Activated T-helper 17 cell treated with anti-CD3 and anti-CD28 coated beads, Interleukin-2, amount 50 U/mL, for 72 hours (primary cell): Measurements from ENCODE around the gene TOP3A. TPM values are rescaled to one million over a fixed set of nuclear protein-coding genes. Genes with fewer than 3 reads are reported as not detected.
A peak's percentile ranks its signal among the peaks of the same experiment; 100 is the strongest.

Experiments
- ATAC-seq: fragments of 150-1000 bp; cut with Tn5 transposase; replicated peaks from 2 replicates; pipeline ENCODE4 v1.10.0; 2021; ENCODE audit warnings: mild to moderate bottlenecking, moderate library complexity
- H3K27ac Mint-ChIP-seq: one replicate; pipeline ENCODE4 v1.8.0; 2022; ENCODE audit warnings: mixed read lengths
- H3K27me3 Mint-ChIP-seq: one replicate; pipeline ENCODE4 v1.8.0; 2022; ENCODE audit warnings: mixed read lengths
- H3K36me3 Mint-ChIP-seq: one replicate; pipeline ENCODE4 v1.8.0; 2022; ENCODE audit warnings: low read depth, mild to moderate bottlenecking, mixed read lengths
- H3K4me1 Mint-ChIP-seq: one replicate; pipeline ENCODE4 v1.8.0; 2022; ENCODE audit warnings: mixed read lengths
- H3K4me3 Mint-ChIP-seq: one replicate; pipeline ENCODE4 v1.8.0; 2022; ENCODE audit warnings: mild to moderate bottlenecking, mixed read lengths
- H3K9me3 Mint-ChIP-seq: one replicate; pipeline ENCODE4 v1.8.0; 2022; ENCODE audit warnings: mixed read lengths
- total RNA-seq, 2 donors: library from RNA; stranded (reverse); gene quantifications; one replicate each; pipeline ENCODE4 v1.2.3, GENCODE V29; 2022

Gene TOP3A
- total RNA-seq, 2 donors from 2014 or later: 69.7 to 81.6 TPM

- peak overlapping the region; percentile 25 for H3K27ac Mint-ChIP-seq
- H3K27me3 Mint-ChIP-seq: no peaks in the 10 kb centered on the region
- peaks cover 31% of the 10 kb centered on the region for H3K36me3 Mint-ChIP-seq
- no peaks in the 10 kb centered on the region for H3K9me3 Mint-ChIP-seq
- H3K4me1 Mint-ChIP-seq: no peaks in the 10 kb centered on the region
- no peak overlapping the region for H3K4me3 Mint-ChIP-seq
- no peak for ATAC-seq
Measured at GRCh38 chr17:18270046-18270931, 44.5 kb downstream of the TOP3A start.

GRCh38 chr17:18267927-18268711 lies 46.7 kb downstream of the TOP3A start:
- no peak overlapping the region for H3K4me3 Mint-ChIP-seq
- no peaks in the 10 kb centered on the region for H3K4me1 Mint-ChIP-seq
- no peaks in the 10 kb centered on the region for H3K9me3 Mint-ChIP-seq
- ATAC-seq: peak; percentile 21
- peaks cover 22% of the 10 kb centered on the region for H3K36me3 Mint-ChIP-seq
- no peaks in the 10 kb centered on the region for H3K27me3 Mint-ChIP-seq
- H3K27ac Mint-ChIP-seq: no peak overlapping the region

GRCh38 chr17:18267366-18267765 lies 47.4 kb downstream of the TOP3A start:
- Mint-ChIP-seq H3K9me3 (no peaks in the 10 kb centered on the region), H3K27me3 (no peaks in the 10 kb centered on the region), H3K4me3 (no peak overlapping the region), H3K36me3 (peaks cover 17% of the 10 kb centered on the region), H3K27ac (no peak overlapping the region), H3K4me1 (no peaks in the 10 kb centered on the region)
- peak; percentile 21 for ATAC-seq

- ATAC-seq: no peak
- peaks cover 6% of the 10 kb centered on the region for H3K36me3 Mint-ChIP-seq
- no peaks in the 10 kb centered on the region for H3K27me3 Mint-ChIP-seq
- no peaks in the 10 kb centered on the region for H3K4me1 Mint-ChIP-seq
- H3K27ac Mint-ChIP-seq: no peak overlapping the region
- no peaks in the 10 kb centered on the region for H3K9me3 Mint-ChIP-seq
- H3K4me3 Mint-ChIP-seq: no peak overlapping the region
Measured at GRCh38 chr17:18263885-18264682, 50.7 kb downstream of the TOP3A start.

- Mint-ChIP-seq H3K36me3 (peaks cover 10% of the 10 kb centered on the region), H3K27me3 (no peaks in the 10 kb centered on the region), H3K4me3 (no peak overlapping the region), H3K4me1 (no peaks in the 10 kb centered on the region), H3K9me3 (no peaks in the 10 kb centered on the region), H3K27ac (peak overlapping the region; percentile 75)
- no peak for ATAC-seq
Measured at GRCh38 chr17:18262641-18263040, 52.2 kb downstream of the TOP3A start.

GRCh38 chr17:18262111-18262510 lies 52.7 kb downstream of the TOP3A start:
- H3K4me1 Mint-ChIP-seq: peaks cover 2% of the 10 kb centered on the region
- no peaks in the 10 kb centered on the region for H3K9me3 Mint-ChIP-seq
- H3K27ac Mint-ChIP-seq: peak overlapping the region; percentile 75
- H3K36me3 Mint-ChIP-seq: peaks cover 13% of the 10 kb centered on the region
- H3K4me3 Mint-ChIP-seq: peak overlapping the region; percentile 84
- H3K27me3 Mint-ChIP-seq: no peaks in the 10 kb centered on the region
- ATAC-seq: no peak

- peaks cover 17% of the 10 kb centered on the region for H3K36me3 Mint-ChIP-seq
- peaks cover 6% of the 10 kb centered on the region for H3K4me1 Mint-ChIP-seq
- no peaks in the 10 kb centered on the region for H3K27me3 Mint-ChIP-seq
- H3K27ac Mint-ChIP-seq: peak overlapping the region; percentile 75
- no peak for ATAC-seq
- no peaks in the 10 kb centered on the region for H3K9me3 Mint-ChIP-seq
- H3K4me3 Mint-ChIP-seq: peak overlapping the region; percentile 84
Measured at GRCh38 chr17:18261659-18262058, 53.1 kb downstream of the TOP3A start.

- ATAC-seq: peak; percentile 33
- H3K4me1 Mint-ChIP-seq: peaks cover 8% of the 10 kb centered on the region
- H3K27me3 Mint-ChIP-seq: no peaks in the 10 kb centered on the region
- peak overlapping the region; percentile 75 for H3K27ac Mint-ChIP-seq
- H3K4me3 Mint-ChIP-seq: peak overlapping the region; percentile 84
- peaks cover 23% of the 10 kb centered on the region for H3K36me3 Mint-ChIP-seq
- no peaks in the 10 kb centered on the region for H3K9me3 Mint-ChIP-seq
Measured at GRCh38 chr17:18261146-18261515, 53.7 kb downstream of the TOP3A start.

GRCh38 chr17:18260332-18261145 lies 54.3 kb downstream of the TOP3A start, which contains the start of gene MIEF2:
MIEF2 (plus strand) TSS chr17:18260662; CDS start chr17:18262721, 2,059 bp downstream.
- Mint-ChIP-seq H3K9me3 (no peaks in the 10 kb centered on the region), H3K27ac (peak within 1 kb of the TSS; percentile 75), H3K4me1 (peaks cover 8% of the 10 kb centered on the region), H3K36me3 (peaks cover 29% of the 10 kb centered on the region), H3K27me3 (no peaks in the 10 kb centered on the region), H3K4me3 (peak within 1 kb of the TSS; percentile 84)
- peak; percentile 84 for ATAC-seq

GRCh38 chr17:18259621-18260331 lies 55.0 kb downstream of the TOP3A start:
- ATAC-seq: no peak
- Mint-ChIP-seq H3K4me3 (peak overlapping the region; percentile 84), H3K27ac (peak overlapping the region; percentile 67), H3K4me1 (peaks cover 8% of the 10 kb centered on the region), H3K36me3 (peaks cover 36% of the 10 kb centered on the region), H3K9me3 (no peaks in the 10 kb centered on the region), H3K27me3 (no peaks in the 10 kb centered on the region)

GRCh38 chr17:18258356-18259038 lies 56.3 kb downstream of the TOP3A start, which contains the start of gene FLII:
FLII (minus strand) TSS chr17:18258738; CDS start chr17:18258690, 48 bp downstream.
- peaks cover 49% of the 10 kb centered on the region for H3K36me3 Mint-ChIP-seq
- peak within 1 kb of the TSS; percentile 90 for H3K27ac Mint-ChIP-seq
- H3K4me3 Mint-ChIP-seq: peak within 1 kb of the TSS; percentile 96
- ATAC-seq: peak; percentile 42
- H3K27me3 Mint-ChIP-seq: no peaks in the 10 kb centered on the region
- H3K4me1 Mint-ChIP-seq: peaks cover 8% of the 10 kb centered on the region
- H3K9me3 Mint-ChIP-seq: no peaks in the 10 kb centered on the region

GRCh38 chr17:18257982-18258355 lies 56.8 kb downstream of the TOP3A start:
- Mint-ChIP-seq H3K27ac (peak overlapping the region; percentile 90), H3K4me1 (peaks cover 8% of the 10 kb centered on the region), H3K9me3 (no peaks in the 10 kb centered on the region), H3K36me3 (peaks cover 49% of the 10 kb centered on the region), H3K4me3 (peak overlapping the region; percentile 96), H3K27me3 (no peaks in the 10 kb centered on the region)
- peak; percentile 69 for ATAC-seq
